Neuron (in vitro differentiated cells): ENCODE results near the gene SEL1L3.
"Not testable (repeated sequence)": the region's sequence is repeated elsewhere in the genome, so short reads cannot be mapped to it uniquely, and the experiment has no call there.

Experiments used
- H2AFZ ChIP-seq: one replicate; pipeline ENCODE4 v1.6.1; 2013; ENCODE audit warnings: low read depth, mild to moderate bottlenecking, inconsistent platforms, low read length, moderate library complexity
- H3K27me3 ChIP-seq: one replicate; pipeline ENCODE4 v1.6.1; 2013; ENCODE audit warnings: low read length; ENCODE audit not compliant: insufficient read depth
- H3K36me3 ChIP-seq: one replicate; pipeline ENCODE4 v1.6.1; 2013; ENCODE audit warnings: low read length; ENCODE audit not compliant: insufficient read depth
- H3K4me1 ChIP-seq: one replicate; pipeline ENCODE4 v1.6.1; 2013; ENCODE audit warnings: low read length; ENCODE audit not compliant: insufficient read depth
- H3K4me3 ChIP-seq: 2 replicates; pipeline ENCODE4 v1.5.1; 2013; ENCODE audit warnings: mild to moderate bottlenecking, low read length, moderate library complexity
- H3K9me3 ChIP-seq: one replicate; pipeline ENCODE4 v1.6.1; 2013; ENCODE audit warnings: low read length

The SEL1L3 gene

GRCh38 chr4:25862411-25863346 is at the start of gene SEL1L3:
TSS of gene SEL1L3 (minus strand) at chr4:25862988. CDS start at chr4:25862836, 152 bp downstream.
- Histone ChIP-seq H3K27me3 (peaks cover 40% of the 10 kb centered on the region), H3K4me3 (peak within 1 kb of the TSS; percentile 35), H3K4me1 (peaks cover 19% of the 10 kb centered on the region), H2AFZ (peak within 1 kb of the TSS; percentile 65), H3K36me3 (no peaks in the 10 kb centered on the region), H3K9me3 (no peaks in the 10 kb centered on the region)

- Histone ChIP-seq H3K27me3 (no peaks in the 10 kb centered on the region), H3K4me1 (peaks cover 17% of the 10 kb centered on the region), H3K4me3 (no peak overlapping the region), H3K9me3 (peaks cover 1% of the 10 kb centered on the region), H2AFZ (no peak overlapping the region), H3K36me3 (no peaks in the 10 kb centered on the region)
Observed at GRCh38 chr4:25911356-25911755, 48.6 kb upstream of the SEL1L3 start.

GRCh38 chr4:25908491-25908901 is 45.7 kb upstream of the SEL1L3 start:
- Histone ChIP-seq H3K4me3 (no peak overlapping the region), H3K9me3 (peaks cover 1% of the 10 kb centered on the region), H2AFZ (no peak overlapping the region), H3K4me1 (peaks cover 13% of the 10 kb centered on the region), H3K36me3 (no peaks in the 10 kb centered on the region), H3K27me3 (no peaks in the 10 kb centered on the region)

GRCh38 chr4:25906113-25906512 is 43.3 kb upstream of the SEL1L3 start:
- H3K36me3 ChIP-seq, H3K4me3 ChIP-seq, H3K9me3 ChIP-seq, H3K27me3 ChIP-seq, H3K4me1 ChIP-seq, H2AFZ ChIP-seq: not testable (repeated sequence)

GRCh38 chr4:25905371-25905770 is 42.6 kb upstream of the SEL1L3 start:
- Histone ChIP-seq H3K9me3 (peaks cover 1% of the 10 kb centered on the region), H3K4me1 (peaks cover 5% of the 10 kb centered on the region), H3K27me3 (no peaks in the 10 kb centered on the region), H3K4me3 (no peak overlapping the region), H3K36me3 (no peaks in the 10 kb centered on the region), H2AFZ (no peak overlapping the region)

- Histone ChIP-seq H3K36me3 (no peaks in the 10 kb centered on the region), H3K27me3 (no peaks in the 10 kb centered on the region), H2AFZ (no peak overlapping the region), H3K4me1 (peaks cover 5% of the 10 kb centered on the region), H3K9me3 (peaks cover 1% of the 10 kb centered on the region), H3K4me3 (no peak overlapping the region)
Observed at GRCh38 chr4:25904748-25905082, 41.9 kb upstream of the SEL1L3 start.

GRCh38 chr4:25903900-25904747 is 41.3 kb upstream of the SEL1L3 start:
- peaks cover 5% of the 10 kb centered on the region for H3K4me1 ChIP-seq
- H3K27me3 ChIP-seq = no peaks in the 10 kb centered on the region
- H3K36me3 ChIP-seq = no peaks in the 10 kb centered on the region
- H3K4me3 ChIP-seq = no peak overlapping the region
- H2AFZ ChIP-seq = no peak overlapping the region
- no peaks in the 10 kb centered on the region for H3K9me3 ChIP-seq

GRCh38 chr4:25901030-25901430 is 38.2 kb upstream of the SEL1L3 start:
- H3K4me3 ChIP-seq = no peak overlapping the region
- no peaks in the 10 kb centered on the region for H3K36me3 ChIP-seq
- H3K4me1 ChIP-seq = no peaks in the 10 kb centered on the region
- H3K27me3 ChIP-seq = no peaks in the 10 kb centered on the region
- no peak overlapping the region for H2AFZ ChIP-seq
- H3K9me3 ChIP-seq = no peaks in the 10 kb centered on the region

- no peak overlapping the region for H3K4me3 ChIP-seq
- no peaks in the 10 kb centered on the region for H3K36me3 ChIP-seq
- no peak overlapping the region for H2AFZ ChIP-seq
- H3K9me3 ChIP-seq = no peaks in the 10 kb centered on the region
- no peaks in the 10 kb centered on the region for H3K4me1 ChIP-seq
- H3K27me3 ChIP-seq = no peaks in the 10 kb centered on the region
Observed at GRCh38 chr4:25900310-25900709, 37.5 kb upstream of the SEL1L3 start.

- no peak overlapping the region for H2AFZ ChIP-seq
- H3K4me3 ChIP-seq = no peak overlapping the region
- no peaks in the 10 kb centered on the region for H3K9me3 ChIP-seq
- no peaks in the 10 kb centered on the region for H3K36me3 ChIP-seq
- no peaks in the 10 kb centered on the region for H3K27me3 ChIP-seq
- no peaks in the 10 kb centered on the region for H3K4me1 ChIP-seq
Observed at GRCh38 chr4:25896776-25897539, 34.2 kb upstream of the SEL1L3 start.

GRCh38 chr4:25892796-25893195 is 30.0 kb upstream of the SEL1L3 start:
- Histone ChIP-seq H2AFZ (no peak overlapping the region), H3K27me3 (no peaks in the 10 kb centered on the region)

GRCh38 chr4:25890571-25891485 is 28.0 kb upstream of the SEL1L3 start:
- Histone ChIP-seq H3K9me3 (no peaks in the 10 kb centered on the region), H3K36me3 (no peaks in the 10 kb centered on the region), H3K4me3 (no peak overlapping the region), H3K4me1 (peaks cover 12% of the 10 kb centered on the region), H3K27me3 (no peaks in the 10 kb centered on the region), H2AFZ (peak overlapping the region; percentile 6)

More at GRCh38 chr4:25892796-25893195, 30.0 kb upstream of the SEL1L3 start:
- Histone ChIP-seq H3K4me3 (no peak overlapping the region), H3K9me3 (no peaks in the 10 kb centered on the region), H3K36me3 (no peaks in the 10 kb centered on the region), H3K4me1 (peaks cover 12% of the 10 kb centered on the region)
